DMS79 treated with DMSO at 0.1 percent for 48 hours (cell line): ENCODE measurements around the gene WFDC9.
"Not testable (repeated sequence)": the region's sequence is repeated elsewhere in the genome, so short reads cannot be mapped to it uniquely, and the experiment has no call there.

Experiments
- DNase-seq: peaks from one replicate; lab custom pipeline; 2025; lab: John Stamatoyannopoulos, UW

Gene WFDC9

DNA sequence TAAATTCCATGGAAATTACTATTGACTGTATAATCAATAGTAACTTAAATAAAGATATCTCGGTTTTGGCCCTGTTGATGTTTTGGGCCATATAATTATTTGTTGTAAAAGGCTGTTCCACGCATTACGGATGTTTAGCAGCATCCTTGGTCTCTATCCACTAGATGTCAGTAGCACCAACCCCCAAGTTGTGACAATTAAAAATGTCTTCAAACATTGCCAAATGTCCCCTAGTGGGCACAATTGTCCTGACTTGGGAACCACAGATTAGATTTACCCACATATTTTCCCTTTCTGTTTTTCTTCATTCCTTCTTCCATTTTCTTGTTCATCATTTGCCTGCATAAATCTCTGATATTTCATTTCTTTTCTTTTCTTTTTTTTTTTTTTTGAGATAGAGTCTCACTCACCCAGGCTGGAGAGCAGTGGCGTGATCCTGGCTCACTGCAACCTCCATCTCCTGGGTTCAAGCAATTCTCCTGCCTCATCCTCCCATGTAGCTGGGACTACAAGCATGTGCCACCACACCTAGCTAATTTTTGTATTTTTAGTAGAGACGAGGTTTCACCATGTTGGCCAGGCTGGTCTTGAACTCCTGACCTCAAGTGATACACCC, 38.4 kb downstream of the WFDC9 start:
- DNase-seq, result no peak

DNA sequence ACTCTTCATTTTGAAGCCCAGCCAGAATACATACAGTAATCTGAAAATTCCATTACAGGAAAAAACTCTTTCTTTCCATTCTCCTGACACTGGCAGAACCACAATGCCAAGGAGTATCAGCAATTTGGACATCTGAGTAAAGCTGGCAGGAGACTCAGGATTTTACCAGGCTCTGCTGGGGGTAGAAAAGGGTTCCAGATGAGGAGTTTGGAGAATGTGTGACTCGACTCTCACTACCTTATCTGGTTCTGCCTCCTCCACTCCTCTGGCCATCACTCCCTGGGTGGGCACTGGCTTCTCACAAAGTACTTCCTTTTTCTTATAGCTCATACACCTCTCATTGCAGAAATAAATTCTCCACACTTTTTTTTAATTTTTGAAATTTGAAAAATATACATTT, 41.4 kb downstream of the WFDC9 start:
- DNase-seq, result no peak

DNA sequence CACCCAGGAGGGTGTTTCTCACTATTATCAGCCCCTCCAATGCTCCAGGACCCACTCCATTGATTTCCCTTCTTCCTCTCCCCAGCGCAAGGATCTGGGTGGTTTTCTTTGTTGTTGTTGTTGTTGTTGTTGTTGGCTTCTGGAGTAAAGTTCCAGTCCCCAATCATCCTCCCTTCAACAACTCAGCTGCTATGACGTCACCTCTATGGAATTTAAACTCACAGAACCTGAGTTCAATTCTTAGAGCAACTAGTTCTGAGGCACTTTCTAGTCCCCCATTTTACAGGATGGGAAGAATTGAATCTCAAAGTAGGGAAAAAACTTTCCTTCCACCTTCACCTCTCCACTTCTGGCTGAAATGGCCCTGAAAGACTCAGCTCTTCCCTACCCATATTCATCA, 42.3 kb downstream of the WFDC9 start:
- no peak for DNase-seq

DNA sequence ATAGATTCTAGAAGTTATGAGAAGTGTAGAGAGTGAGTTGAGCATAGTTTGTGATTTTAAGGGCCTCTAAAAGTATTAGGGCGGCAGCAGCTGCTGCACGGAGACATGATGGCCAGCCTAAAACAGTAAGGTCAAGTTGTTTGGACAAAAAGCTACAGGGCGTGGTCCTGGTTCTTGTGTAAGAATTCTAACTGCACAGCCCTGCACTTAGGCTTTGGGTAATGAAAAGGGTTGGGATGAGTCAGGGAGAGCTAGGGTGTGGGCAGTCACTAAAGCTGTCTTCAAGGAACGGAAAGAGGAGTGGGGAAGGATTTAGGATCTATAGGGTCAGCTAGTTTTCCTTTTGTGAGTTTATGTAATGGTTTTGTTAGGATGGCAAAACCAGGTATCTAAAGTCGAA, 45.1 kb downstream of the WFDC9 start:
- not testable (repeated sequence) for DNase-seq

DNA sequence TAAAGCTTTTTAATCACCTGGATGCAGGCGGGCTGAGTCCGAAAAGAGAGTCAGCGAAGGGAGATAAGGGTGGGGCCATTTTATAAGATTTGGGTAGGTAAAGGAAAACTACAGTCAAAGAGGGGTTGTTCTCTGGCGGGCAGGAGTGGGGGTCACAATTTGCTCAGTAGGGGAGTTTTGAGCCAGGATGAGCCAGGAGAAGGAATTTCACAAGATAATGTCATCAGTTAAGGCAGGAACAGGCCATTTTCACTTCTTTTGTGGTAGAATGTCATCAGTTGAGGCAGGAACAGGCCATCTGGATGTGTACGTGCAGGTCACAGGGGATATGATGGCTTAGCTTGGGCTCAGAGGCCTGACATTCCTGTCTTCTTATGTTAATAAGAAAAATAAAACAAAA, 46.8 kb downstream of the WFDC9 start:
- DNase-seq, result not testable (repeated sequence)

DNA sequence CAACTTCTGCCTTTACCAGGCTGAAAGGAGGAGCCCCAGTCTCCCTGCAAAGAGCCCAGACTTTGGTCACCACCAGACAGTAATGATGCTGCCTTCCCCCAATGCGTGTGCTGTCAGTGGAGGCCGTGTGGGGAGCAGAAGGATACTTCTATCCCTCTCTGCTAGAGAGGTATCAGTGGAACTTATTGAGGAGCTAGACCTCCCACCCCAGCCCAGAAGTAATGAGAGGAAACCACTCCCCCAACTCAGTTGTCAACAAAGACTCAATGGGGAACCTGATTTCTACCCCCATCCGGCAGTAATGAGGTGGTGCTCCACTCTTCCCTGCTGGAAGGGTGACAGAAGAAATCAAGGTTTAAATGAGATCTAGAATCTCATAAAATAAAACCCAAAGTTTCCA, 47.6 kb downstream of the WFDC9 start:
- no peak for DNase-seq

DNA sequence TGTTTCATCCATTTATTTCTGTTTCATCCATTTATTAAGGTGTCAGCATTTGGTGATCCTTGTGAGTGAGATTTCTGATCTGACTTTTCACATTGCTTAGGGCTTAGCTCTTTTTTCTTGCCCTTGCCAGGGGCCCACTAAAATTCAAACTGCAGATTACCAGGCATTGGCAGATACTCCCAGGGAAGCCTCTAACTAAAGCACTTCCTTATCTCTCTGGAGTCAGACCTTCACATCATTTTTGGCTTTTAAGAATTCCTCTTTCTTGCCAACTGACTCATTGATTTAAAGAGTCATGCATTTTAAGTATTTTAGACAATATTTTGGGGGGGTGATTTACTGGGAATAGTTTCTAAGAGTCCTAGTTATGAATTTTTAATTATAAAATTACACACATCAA, 49.4 kb downstream of the WFDC9 start:
- no peak for DNase-seq

DNA sequence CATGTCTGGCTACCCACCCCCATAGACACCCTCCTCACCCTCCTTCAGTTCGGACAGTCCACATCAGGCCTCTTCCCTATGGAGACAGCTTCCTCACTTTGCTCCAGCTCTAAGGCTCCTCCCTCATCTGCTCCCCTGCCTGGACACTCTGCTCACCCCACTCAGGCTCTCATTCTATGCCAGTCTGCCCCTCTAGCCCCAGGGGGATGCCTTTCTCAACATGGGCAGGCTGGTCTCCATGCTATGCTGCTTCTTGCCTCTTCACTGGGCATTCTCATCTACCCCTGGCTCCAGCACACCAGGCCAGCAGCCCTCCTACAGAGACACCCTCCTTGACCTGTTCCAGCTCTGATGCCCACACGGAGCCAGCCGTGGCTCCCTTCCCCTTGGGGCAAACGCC, 51.9 kb downstream of the WFDC9 start, which contains the start of gene WFDC8:
Gene WFDC8, minus strand, starts transcription at position 101 of the 400 bp plus-strand sequence. Its CDS starts 37 bp downstream, at position 64.
- no peak for DNase-seq

DNA sequence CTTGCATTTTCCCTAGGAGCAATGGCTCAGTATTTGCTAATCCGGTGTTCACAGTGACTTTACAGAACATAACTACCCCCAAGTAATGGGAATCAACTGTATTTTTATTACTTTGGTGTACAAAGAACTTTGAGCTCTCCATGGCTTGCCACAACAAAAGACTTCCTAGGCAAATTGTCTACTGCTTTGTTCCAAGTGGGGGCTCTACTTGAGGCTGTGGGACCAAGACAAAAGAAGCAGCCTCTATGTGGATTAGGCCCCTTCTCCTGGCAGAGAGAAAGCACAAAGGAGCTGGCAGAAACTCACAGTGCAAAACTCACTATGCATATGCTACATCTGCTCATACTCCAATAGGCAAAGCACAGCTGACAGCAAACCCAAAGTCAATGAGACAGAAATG, 52.9 kb downstream of the WFDC9 start:
- no peak for DNase-seq

DNA sequence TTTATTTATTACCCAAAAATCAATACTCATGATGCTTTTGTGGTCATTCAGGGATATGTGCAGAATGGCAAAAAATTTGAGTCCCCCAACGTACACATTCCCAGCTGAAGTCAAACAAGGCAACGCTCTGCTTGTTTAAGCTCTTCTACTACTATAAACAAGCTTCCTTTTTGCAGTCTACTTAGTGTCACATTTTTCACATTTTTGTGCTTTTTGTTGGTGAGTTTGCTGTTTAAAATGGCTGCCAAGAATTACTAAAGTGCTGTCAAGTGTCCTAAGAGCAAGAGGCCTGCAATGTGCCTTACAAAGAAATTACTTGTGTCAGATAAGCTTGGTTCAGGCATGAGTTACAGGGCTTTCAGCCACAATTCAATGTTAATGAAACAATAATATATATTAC, 54.1 kb downstream of the WFDC9 start:
- no peak for DNase-seq

DNA sequence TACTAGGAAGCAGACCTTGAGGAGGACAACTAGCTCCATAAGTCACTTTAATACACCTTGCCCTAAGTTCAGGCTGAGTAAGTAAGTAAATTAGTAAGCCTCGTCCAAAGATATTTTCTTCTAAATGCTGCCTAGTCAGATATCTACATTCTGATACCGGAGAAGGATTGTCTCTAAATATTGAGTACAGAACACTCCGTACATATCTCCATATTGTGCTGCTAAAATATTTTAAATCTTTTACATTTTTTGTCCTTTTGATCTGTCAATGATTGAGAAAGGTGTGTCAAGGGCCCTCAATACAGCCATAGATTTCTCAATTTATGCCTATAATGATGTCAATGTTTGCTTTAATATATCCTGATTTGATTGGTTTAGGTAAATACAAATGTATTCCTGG, 55.2 kb downstream of the WFDC9 start:
- DNase-seq, result no peak

DNA sequence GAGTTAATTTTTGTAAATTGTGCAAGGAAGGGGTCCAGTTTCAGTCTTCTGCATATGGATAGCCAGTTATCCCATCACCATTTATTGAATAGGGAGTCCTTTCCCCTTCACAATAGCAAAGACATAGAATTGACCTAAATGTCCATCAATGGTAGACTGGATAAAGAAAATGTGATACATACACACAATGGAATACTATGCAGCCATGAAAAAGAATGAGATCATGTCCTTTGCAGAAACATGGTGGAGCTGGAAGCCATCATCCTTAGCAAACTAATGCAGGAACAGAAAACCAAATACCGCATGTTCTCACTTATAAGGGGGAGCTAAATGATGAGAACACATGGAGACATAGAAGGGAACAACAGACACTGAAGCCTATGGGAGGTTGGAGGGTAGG, 61.4 kb downstream of the WFDC9 start:
- not testable (repeated sequence) for DNase-seq

DNA sequence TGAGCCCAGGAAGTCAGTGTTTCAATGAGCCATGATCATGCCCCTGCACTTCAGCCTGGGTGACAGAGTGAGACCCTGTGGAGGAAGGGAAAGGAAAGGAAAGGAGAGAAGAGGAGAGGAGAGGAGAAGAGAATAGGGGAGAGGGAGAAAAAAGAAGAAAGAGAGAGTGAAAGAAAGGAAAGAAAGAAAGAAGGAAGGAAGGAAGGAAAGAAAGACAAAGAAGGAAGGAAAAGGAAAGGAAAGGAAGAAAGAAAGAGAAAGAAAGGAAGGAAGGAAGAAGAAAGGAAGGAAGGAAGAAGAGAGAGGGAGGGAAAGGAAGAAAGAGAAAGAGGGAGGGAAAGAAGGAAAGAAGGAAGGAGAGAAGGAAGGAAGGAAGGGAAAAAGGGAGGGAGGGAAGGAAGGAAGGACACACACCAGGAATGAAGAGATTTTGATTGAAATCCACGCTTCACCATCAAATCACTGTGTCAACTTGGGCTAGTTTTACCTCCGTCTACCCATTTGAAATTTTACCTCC, 66.3 kb downstream of the WFDC9 start:
- no peak for DNase-seq
